ENCODE results near the gene HSD17B11. TPM values are rescaled to one million over a fixed set of nuclear protein-coding genes. Genes with fewer than 3 reads are reported as not detected.

HSD17B11 gene
- total and polyA plus RNA-seq, 2 experiments from 2014 or later, result 76.0 to 171 TPM

- Histone ChIP-seq H3K27me3 (no peaks in the 10 kb centered on the region), H4K20me1 (ENCODE audit: insufficient read depth, poor library complexity, severe bottlenecking) (no peaks in the 10 kb centered on the region), H3K79me2 (peaks cover 7% of the 10 kb centered on the region), H3K4me1 (ENCODE audit: insufficient read depth) (peaks cover 17% of the 10 kb centered on the region), H3K9me2 (replicated peaks; ENCODE audit: insufficient read depth) (no peaks in the 10 kb centered on the region), H3K9me3 (ENCODE audit: low read depth) (no peaks in the 10 kb centered on the region), H3K36me3 (replicated peaks; ENCODE audit: insufficient read depth, low read depth) (no peaks in the 10 kb centered on the region), H3K27ac (no peak overlapping the region), H2AFZ (no peak overlapping the region), H3K4me2 (no peak overlapping the region), H3K4me3 (no peak overlapping the region)
- WGBS (ENCODE audit: low lambda C conversion rate, missing lambda C conversion rate), result 77% methylated on average over 3 of the region's 3 CpGs
- TF ChIP-seq, protein P1, sequence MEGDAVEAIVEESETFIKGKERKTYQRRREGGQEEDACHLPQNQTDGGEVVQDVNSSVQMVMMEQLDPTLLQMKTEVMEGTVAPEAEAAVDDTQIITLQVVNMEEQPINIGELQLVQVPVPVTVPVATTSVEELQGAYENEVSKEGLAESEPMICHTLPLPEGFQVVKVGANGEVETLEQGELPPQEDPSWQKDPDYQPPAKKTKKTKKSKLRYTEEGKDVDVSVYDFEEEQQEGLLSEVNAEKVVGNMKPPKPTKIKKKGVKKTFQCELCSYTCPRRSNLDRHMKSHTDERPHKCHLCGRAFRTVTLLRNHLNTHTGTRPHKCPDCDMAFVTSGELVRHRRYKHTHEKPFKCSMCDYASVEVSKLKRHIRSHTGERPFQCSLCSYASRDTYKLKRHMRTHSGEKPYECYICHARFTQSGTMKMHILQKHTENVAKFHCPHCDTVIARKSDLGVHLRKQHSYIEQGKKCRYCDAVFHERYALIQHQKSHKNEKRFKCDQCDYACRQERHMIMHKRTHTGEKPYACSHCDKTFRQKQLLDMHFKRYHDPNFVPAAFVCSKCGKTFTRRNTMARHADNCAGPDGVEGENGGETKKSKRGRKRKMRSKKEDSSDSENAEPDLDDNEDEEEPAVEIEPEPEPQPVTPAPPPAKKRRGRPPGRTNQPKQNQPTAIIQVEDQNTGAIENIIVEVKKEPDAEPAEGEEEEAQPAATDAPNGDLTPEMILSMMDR (IDR thresholded peaks at IDR 0.05; ENCODE audit: poor library complexity), result no peak
- TF ChIP-seq EZH2phosphoT487 (IDR thresholded peaks at IDR 0.05; ENCODE audit: low read depth, severe bottlenecking, unreplicated experiment) (no peak), EZH2 (IDR thresholded peaks at IDR 0.05; ENCODE audit: borderline replicate concordance) (no peak)
- DNase-seq (ENCODE audit: low spot score), result no peak
Measured at GRCh38 chr4:87416965-87417364, 26.0 kb upstream of the HSD17B11 start.

DNA sequence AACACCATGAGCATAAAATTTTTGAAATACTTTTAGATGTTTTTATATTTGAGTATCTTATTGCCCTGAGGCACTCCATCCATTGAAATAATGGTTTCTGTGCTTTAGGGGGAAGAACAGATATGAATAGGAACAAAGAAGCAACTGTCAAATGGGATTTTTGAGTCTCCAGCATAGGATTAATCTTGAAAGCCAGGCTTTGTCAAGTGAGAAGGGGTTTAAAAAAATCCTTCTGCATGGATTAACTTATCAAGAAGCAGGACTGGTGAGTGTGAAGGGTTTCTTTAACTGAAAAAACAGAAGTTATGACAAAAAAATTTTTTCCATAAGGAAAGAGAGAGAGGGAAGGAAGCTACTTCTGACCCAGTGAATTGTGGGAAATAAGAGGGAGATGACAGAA is 23.8 kb upstream of the HSD17B11 start:
- Histone ChIP-seq H2AFZ (no peak overlapping the region), H3K4me1 (ENCODE audit: insufficient read depth) (peaks cover 11% of the 10 kb centered on the region), H3K4me2 (no peak overlapping the region), H3K9me3 (ENCODE audit: low read depth) (no peaks in the 10 kb centered on the region), H3K27ac (no peak overlapping the region), H3K9me2 (replicated peaks; ENCODE audit: insufficient read depth) (no peaks in the 10 kb centered on the region), H3K79me2 (no peaks in the 10 kb centered on the region), H3K27me3 (no peaks in the 10 kb centered on the region), H3K4me3 (no peak overlapping the region), H4K20me1 (ENCODE audit: insufficient read depth, poor library complexity, severe bottlenecking) (no peaks in the 10 kb centered on the region), H3K36me3 (replicated peaks; ENCODE audit: insufficient read depth, low read depth) (no peaks in the 10 kb centered on the region)
- no peak for DNase-seq (ENCODE audit: low spot score)
- TF ChIP-seq EZH2phosphoT487 (IDR thresholded peaks at IDR 0.05; ENCODE audit: low read depth, severe bottlenecking, unreplicated experiment) (no peak), EZH2 (IDR thresholded peaks at IDR 0.05; ENCODE audit: borderline replicate concordance) (no peak)
- TF ChIP-seq, protein P1 (IDR thresholded peaks at IDR 0.05; ENCODE audit: poor library complexity), result no peak

DNA sequence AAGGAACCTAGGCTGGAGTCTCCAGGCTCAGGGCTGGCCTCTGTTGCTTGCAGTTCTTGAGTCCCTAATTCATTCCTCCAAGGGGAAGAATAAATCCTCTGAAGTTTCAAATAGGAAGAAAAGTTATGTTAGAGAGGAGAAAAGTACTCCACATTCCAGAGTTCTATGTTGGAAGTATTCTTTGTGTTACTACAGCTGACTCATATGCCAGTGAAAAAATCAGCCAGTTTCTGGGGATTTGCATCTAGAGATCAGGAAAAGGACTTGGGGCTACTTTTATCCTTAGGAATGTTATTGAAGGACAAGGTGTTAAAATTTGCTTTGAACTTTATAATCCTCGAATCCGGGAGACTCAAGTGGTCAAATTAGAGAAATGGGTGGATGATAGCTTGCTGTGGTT is 19.7 kb upstream of the HSD17B11 start:
- 75% methylated on average over 2 of the region's 2 CpGs for WGBS (ENCODE audit: low lambda C conversion rate, missing lambda C conversion rate)
- DNase-seq (ENCODE audit: low spot score), result no peak
- H3K36me3 ChIP-seq (replicated peaks; ENCODE audit: insufficient read depth, low read depth), result no peaks in the 10 kb centered on the region
- H3K9me2 ChIP-seq (replicated peaks; ENCODE audit: insufficient read depth), result no peaks in the 10 kb centered on the region
- no peaks in the 10 kb centered on the region for H3K9me3 ChIP-seq (ENCODE audit: low read depth)
- no peak overlapping the region for H2AFZ ChIP-seq
- H3K27me3 ChIP-seq, result no peaks in the 10 kb centered on the region
- H3K4me2 ChIP-seq, result peak overlapping the region; percentile 42
- H3K27ac ChIP-seq, result peak overlapping the region; percentile 80
- H4K20me1 ChIP-seq (ENCODE audit: insufficient read depth, poor library complexity, severe bottlenecking), result no peaks in the 10 kb centered on the region
- no peaks in the 10 kb centered on the region for H3K79me2 ChIP-seq
- TF ChIP-seq EZH2 (IDR thresholded peaks at IDR 0.05; ENCODE audit: borderline replicate concordance) (no peak), EZH2phosphoT487 (IDR thresholded peaks at IDR 0.05; ENCODE audit: low read depth, severe bottlenecking, unreplicated experiment) (no peak)
- TF ChIP-seq, protein P1 (IDR thresholded peaks at IDR 0.05; ENCODE audit: poor library complexity), result no peak
- peaks cover 25% of the 10 kb centered on the region for H3K4me1 ChIP-seq (ENCODE audit: insufficient read depth)
- H3K4me3 ChIP-seq, result no peak overlapping the region

DNA sequence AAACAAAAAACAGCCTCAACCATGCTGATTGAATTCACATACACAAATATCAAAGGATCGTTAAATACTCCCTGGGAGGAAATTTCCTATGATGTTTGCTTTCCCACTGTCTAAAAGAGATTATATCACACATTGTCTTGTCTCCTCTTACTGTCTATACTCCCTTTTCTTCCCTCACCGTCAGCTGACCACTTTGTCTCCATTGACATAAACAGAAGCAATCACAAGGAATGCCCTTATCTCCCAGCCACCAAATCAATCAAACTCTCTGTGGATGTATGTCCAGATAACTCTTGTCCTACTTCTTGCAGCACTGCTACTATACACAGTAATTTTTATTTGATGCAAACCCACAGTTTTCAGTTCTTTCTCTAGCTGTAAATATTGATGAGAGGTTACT is 19.2 kb upstream of the HSD17B11 start:
- DNase-seq (ENCODE audit: low spot score), result no peak

More for the DNA sequence above, 19.2 kb upstream of the HSD17B11 start:
- Histone ChIP-seq H3K9me2 (replicated peaks; ENCODE audit: insufficient read depth) (no peaks in the 10 kb centered on the region), H3K36me3 (replicated peaks; ENCODE audit: insufficient read depth, low read depth) (no peaks in the 10 kb centered on the region), H3K9me3 (ENCODE audit: low read depth) (no peaks in the 10 kb centered on the region), H3K79me2 (no peaks in the 10 kb centered on the region), H3K4me2 (peak overlapping the region; percentile 42), H3K27me3 (no peaks in the 10 kb centered on the region), H3K4me3 (no peak overlapping the region), H3K27ac (peak overlapping the region; percentile 80), H2AFZ (no peak overlapping the region), H4K20me1 (ENCODE audit: insufficient read depth, poor library complexity, severe bottlenecking) (no peaks in the 10 kb centered on the region), H3K4me1 (ENCODE audit: insufficient read depth) (peaks cover 25% of the 10 kb centered on the region)
- 36% methylated on average over 2 of the region's 2 CpGs for WGBS (ENCODE audit: low lambda C conversion rate, missing lambda C conversion rate)
- TF ChIP-seq EZH2 (IDR thresholded peaks at IDR 0.05; ENCODE audit: borderline replicate concordance), result no peak
- no peak for TF ChIP-seq EZH2phosphoT487 (IDR thresholded peaks at IDR 0.05; ENCODE audit: low read depth, severe bottlenecking, unreplicated experiment)
- TF ChIP-seq, protein P1 (IDR thresholded peaks at IDR 0.05; ENCODE audit: poor library complexity), result no peak

Data from hepatocyte (in vitro differentiated cells).